ENCODE measurements around the gene AMIGO1.

DNA sequence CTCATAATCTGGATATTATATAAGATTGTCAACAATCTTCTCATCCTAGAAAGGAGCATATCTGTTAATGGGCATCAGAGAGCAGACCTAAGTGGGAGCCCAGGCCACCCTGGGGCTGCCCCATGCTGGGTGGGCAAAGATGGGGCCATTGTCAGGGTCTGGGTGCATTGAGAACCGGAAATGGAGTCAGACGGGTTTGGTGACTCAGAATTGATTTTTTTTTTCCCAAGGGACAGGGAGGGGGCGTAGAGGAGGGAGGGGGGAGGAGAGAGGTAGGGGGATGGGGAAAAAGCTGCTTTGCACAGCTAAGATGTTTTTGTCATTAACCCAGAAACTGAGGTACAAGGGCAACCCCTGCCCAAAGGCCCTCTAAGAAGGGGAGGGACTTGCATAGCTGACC is 24.5 kb downstream of the AMIGO1 start:
- TF ChIP-seq POLR2A (IDR thresholded peaks at IDR 0.05): no peak
- TF ChIP-seq CTCF (IDR thresholded peaks at IDR 0.05): no peak
